SK-MEL-5 (cell line): ENCODE measurements around the gene BRD3OS. TPM values are rescaled to one million over a fixed set of nuclear protein-coding genes. Genes with fewer than 3 reads are reported as not detected.

Source experiments
- DNase-seq: peaks from one replicate; pipeline ENCODE4 v3.0.0-alpha.2; 2016; ENCODE audit warnings: low read depth, low spot score
- in situ Hi-C: cut with HindIII; loops from 2 replicates; pipeline ENCODE4 v1.10.0; 2016; ENCODE audit warnings: low sequenced_read_pairs, high pct_unique_total_duplicates, low pct_unique_long_range_greater_than_20kb
- polyA plus RNA-seq, 2 experiments: library from polyadenylated mRNA; depleted of rRNA; stranded (reverse); fragments of >200 nt; gene quantifications; 2 replicates each; pipeline ENCODE4 v1.2.3, GENCODE V29; 2015
- total RNA-seq: library from RNA; depleted of rRNA; stranded (reverse); fragments of >200 nt; shearing (Covaris generic); gene quantifications from 2 replicates; pipeline ENCODE4 v1.2.3, GENCODE V29; 2014; rRNA removed

The BRD3OS gene
- total RNA-seq: 10.1 and 18.3 TPM in 2 replicates
- polyA plus RNA-seq (2015; cell fraction: cytosol; rRNA removed): 25.9 and 28.0 TPM in 2 replicates
- 11.1 and 15.9 TPM in 2 replicates for polyA plus RNA-seq (2015; cell fraction: nucleus; rRNA removed)

GRCh38 chr9:134024828-134025605, at the start of gene BRD3OS:
BRD3OS (plus strand) TSS chr9:134025481; CDS start chr9:134026748, 1,267 bp downstream.
- in situ Hi-C loops: loop anchor here (25.0 kb wide), 1 partner anchor 238 kb away; no protein-coding TSS in a partner anchor
- DNase-seq: peak; percentile 100

GRCh38 chr9:133975511-133975910, 49.8 kb upstream of the BRD3OS start:
- in situ Hi-C loops: no loop called here
- no peak for DNase-seq

- no peak for DNase-seq
- in situ Hi-C loops: no loop called here
These were observed 49.0 kb upstream of the BRD3OS start for GRCh38 chr9:133976191-133976861.

DNA sequence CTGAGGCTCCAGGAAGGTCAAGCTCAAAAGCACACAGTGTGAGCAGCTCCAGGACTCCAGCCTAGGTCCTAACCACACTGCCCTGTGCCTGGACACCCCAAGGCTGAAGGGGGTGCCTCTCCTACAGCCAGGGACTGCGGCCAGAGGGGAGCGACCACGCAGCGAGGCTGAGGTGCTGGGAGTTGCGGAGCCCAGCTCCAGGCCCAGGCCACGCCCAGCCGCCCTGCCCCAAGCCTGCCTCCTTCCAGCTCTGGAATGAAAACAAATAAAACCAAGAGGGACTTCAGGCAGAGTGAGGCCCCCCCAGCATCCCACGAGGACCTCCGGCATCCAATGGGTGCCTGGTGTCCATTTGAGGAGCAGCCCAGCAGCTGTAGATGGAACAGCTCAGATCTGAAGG, 48.4 kb upstream of the BRD3OS start:
- DNase-seq: no peak

GRCh38 chr9:133977421-133978201, 47.7 kb upstream of the BRD3OS start:
- no peak for DNase-seq
- in situ Hi-C loops: no loop called here

More for the DNA sequence above, 48.4 kb upstream of the BRD3OS start:
- in situ Hi-C loops: no loop called here

DNA sequence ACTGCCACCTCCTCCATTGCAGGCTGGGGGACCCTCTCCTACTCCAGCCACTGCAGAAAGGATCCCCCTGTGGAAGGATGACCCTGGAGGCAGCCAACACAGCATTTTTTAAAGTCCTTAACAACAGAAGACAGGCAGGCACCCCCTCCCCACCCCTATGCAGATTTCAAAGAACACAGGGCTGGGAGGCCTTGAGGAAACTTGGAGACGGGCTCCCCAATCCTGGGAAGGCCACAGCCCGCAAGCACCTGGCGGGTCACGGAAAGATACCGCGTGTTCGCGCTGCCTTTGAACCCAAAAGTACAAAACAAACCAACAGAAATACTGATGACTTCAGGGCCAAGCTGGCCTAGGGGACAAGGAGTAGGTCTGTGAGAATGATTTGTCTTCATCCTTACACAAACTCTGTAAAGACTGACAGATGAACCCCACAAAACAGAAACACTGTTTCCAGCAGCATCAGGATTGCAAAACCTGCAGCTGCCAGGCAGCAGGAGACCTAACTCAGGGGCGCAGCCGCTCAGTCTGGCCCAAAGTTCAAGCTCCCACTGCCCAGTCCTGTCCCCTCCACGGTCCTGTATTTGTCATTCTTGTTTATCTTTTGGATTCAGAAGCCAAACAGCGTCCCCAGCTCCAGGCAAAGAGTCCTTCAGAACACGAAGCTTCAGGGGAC, 46.9 kb upstream of the BRD3OS start:
- in situ Hi-C loops: no loop called here
- no peak for DNase-seq

- no peak for DNase-seq
- in situ Hi-C loops: no loop called here
These were observed 46.4 kb upstream of the BRD3OS start for GRCh38 chr9:133978899-133979272.

GRCh38 chr9:133979273-133979920, 45.9 kb upstream of the BRD3OS start:
- no peak for DNase-seq
- in situ Hi-C loops: no loop called here

GRCh38 chr9:133979921-133980863, 45.1 kb upstream of the BRD3OS start:
- no peak for DNase-seq

GRCh38 chr9:133980864-133981588, 44.3 kb upstream of the BRD3OS start:
- in situ Hi-C loops: no loop called here
- DNase-seq: no peak

More at GRCh38 chr9:133979921-133980863, 45.1 kb upstream of the BRD3OS start:
- in situ Hi-C loops: no loop called here

DNA sequence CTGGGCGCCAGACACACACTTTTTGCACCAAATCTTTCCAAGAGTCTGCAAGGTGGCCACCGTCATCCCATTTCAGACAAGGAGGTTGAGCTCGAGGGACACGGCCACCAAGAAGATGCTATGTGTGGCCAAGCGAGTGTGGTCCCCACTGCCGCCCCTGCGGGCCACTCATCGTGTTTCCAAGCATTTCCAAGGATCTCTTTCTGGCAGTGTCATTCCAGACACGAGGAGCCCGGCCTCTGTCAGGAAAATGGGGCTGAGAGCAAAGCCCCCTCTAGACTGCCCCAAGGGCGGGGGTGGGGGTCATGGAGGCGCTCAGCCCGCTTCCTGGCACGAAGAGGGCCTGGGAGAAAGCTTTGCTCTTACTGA, 43.7 kb upstream of the BRD3OS start:
- no peak for DNase-seq
- in situ Hi-C loops: no loop called here

- no peak for DNase-seq
- in situ Hi-C loops: no loop called here
These were observed 43.2 kb upstream of the BRD3OS start for GRCh38 chr9:133981958-133982681.

DNA sequence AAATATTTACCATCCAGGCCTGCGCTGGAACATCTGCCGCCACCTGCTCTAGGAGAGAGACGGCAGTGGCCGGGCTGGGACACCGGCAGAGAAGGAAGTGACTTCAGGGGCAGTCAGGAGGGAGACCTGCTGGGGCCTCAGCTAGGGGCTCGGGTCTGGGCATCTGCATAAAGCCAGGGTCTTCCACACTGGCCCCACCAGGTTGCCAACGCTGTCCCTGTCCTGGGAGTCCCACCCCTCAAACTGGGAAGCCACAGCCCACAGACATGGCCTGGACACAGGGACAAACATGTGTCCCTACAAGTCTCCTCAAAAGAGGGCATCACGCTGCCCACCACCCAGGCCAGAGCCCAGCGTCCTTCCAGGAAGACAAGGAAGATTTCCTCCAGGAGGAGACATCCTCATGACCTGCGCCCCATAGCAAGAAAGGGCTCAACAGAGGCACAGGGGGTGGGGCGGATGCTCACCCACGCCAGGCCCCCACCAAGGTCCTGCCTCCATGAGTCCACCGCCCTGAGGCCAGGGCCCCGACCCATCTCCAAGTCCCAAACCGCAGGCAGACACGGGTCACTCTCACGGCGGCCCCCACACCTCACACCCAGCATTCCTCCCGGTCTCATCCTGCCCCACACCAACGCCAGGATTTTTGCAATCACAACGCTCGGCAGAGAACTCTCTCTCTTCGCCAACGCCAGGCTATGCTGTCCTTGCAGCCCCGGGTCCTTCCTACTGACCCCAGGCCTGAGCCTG, 42.1 kb upstream of the BRD3OS start:
- no peak for DNase-seq
- in situ Hi-C loops: no loop called here

- in situ Hi-C loops: no loop called here
- no peak for DNase-seq
These were observed 39.2 kb upstream of the BRD3OS start for GRCh38 chr9:133986061-133986460.
